ENCODE measurements around the gene DDRGK1.

Gene DDRGK1

GRCh38 chr20:3229158-3229557, 24.7 kb upstream of the DDRGK1 start:
- no peak for TF ChIP-seq CTCF (conservative IDR thresholded peaks at IDR 0.05; ENCODE audit: low read depth, low read length)
- no peak for DNase-seq (ENCODE audit: low read depth)
- H3K4me3 ChIP-seq (ENCODE audit: low read length): no peak overlapping the region

DNA sequence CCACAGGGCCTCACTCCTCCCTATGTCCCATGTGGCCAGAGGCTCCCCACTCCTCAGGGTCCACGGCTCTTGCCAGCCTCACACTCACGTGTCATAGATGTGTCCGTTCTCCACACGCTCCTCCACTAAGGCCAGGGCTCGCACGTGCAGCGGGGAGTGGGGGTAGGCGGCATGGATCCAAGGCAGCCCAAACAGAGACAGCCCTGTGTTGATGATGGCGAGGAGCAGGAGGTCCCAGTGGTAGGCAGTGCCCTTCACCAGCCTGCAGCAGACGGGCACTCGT, 24.2 kb upstream of the DDRGK1 start:
- DNase-seq (ENCODE audit: low read depth): no peak
- H3K4me3 ChIP-seq (ENCODE audit: low read length): no peak overlapping the region
- TF ChIP-seq CTCF (conservative IDR thresholded peaks at IDR 0.05; ENCODE audit: low read depth, low read length): no peak

DNA sequence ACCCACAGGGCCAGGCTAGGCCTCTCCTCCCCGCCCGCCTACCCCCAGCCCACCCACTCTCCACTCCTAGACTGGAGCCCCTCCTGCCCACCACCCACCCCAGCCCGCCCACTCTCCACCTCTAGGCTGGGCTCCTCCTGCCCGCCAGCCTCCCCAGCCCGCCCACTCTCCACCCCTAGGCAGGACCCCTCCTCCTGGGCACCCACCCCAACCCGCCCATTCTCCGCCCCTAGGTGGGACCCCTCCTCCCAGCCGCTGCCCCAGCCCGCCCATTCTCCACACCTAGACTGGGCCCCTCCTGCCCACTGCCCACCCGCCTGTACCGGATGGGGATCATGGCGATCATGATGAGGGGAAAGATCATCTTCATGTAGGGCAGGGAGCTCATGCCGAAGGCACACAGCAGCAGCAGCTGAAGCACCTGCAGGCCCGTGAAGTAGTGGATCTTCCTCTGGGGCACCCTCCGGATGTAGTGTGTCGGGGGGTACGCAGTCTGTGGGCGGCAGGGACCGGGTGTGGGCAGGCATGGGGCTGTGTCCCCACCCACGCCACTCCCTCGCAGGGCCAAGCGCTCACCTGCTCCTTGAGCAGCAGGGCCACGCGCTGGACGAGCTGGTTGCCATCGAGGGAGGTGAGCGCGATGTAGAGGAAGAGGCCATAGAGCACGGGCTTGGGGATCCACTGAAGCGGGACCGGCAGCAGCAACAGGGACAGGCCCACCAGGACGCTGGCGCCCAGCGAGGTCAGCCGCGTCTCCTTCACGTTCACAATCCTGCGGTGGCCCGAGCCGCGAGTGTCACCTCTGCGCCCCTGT, 23.7 kb upstream of the DDRGK1 start:
- DNase-seq (ENCODE audit: low read depth): no peak
- TF ChIP-seq CTCF (conservative IDR thresholded peaks at IDR 0.05; ENCODE audit: low read depth, low read length): no peak
- no peak overlapping the region for H3K4me3 ChIP-seq (ENCODE audit: low read length)

- no peak for TF ChIP-seq CTCF (conservative IDR thresholded peaks at IDR 0.05; ENCODE audit: low read depth, low read length)
These were observed 23.0 kb upstream of the DDRGK1 start for GRCh38 chr20:3227506-3227905.

GRCh38 chr20:3226864-3227263, 22.4 kb upstream of the DDRGK1 start:
- no peak for DNase-seq (ENCODE audit: low read depth)
- H3K4me3 ChIP-seq (ENCODE audit: low read length): no peak overlapping the region
- TF ChIP-seq CTCF (conservative IDR thresholded peaks at IDR 0.05; ENCODE audit: low read depth, low read length): no peak

More at GRCh38 chr20:3227506-3227905, 23.0 kb upstream of the DDRGK1 start:
- no peak overlapping the region for H3K4me3 ChIP-seq (ENCODE audit: low read length)
- no peak for DNase-seq (ENCODE audit: low read depth)

DNA sequence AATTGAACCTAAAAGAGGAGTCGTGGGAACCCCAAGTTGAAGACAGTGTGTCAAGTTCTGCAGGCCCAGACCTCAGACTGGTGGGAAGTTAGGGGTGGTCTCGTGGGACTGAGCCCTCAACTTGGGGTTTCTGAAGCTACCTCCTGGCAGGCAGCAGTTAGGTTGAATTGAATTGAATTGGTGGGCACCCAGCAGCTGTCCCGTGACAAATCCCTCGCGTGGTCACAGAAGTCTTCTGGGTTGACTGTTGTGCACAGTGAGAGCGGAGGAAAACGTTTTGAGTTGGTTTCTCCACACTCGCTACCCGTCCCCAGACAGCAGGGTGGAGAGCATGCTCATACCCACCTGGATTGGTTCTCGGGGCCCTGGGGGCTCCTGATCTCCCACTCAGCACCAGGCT, 21.6 kb upstream of the DDRGK1 start:
- no peak overlapping the region for H3K4me3 ChIP-seq (ENCODE audit: low read length)
- TF ChIP-seq CTCF (conservative IDR thresholded peaks at IDR 0.05; ENCODE audit: low read depth, low read length): no peak
- DNase-seq (ENCODE audit: low read depth): no peak

GRCh38 chr20:3224681-3225421, 20.4 kb upstream of the DDRGK1 start:
- no peak for TF ChIP-seq CTCF (conservative IDR thresholded peaks at IDR 0.05; ENCODE audit: low read depth, low read length)
- H3K4me3 ChIP-seq (ENCODE audit: low read length): no peak overlapping the region
- no peak for DNase-seq (ENCODE audit: low read depth)
